HepG2 (cell line): ENCODE data around the gene CYP11A1. TPM values are rescaled to one million over a fixed set of nuclear protein-coding genes. Genes with fewer than 3 reads are reported as not detected.

ENCODE experiments used
- NONO ChIP-seq, 2 experiments: fragments of 450-650 bp in 1 of 2; sonication (generic) in 1 of 2; formaldehyde crosslinking in 1 of 2; IDR thresholded peaks in 1 of 2; conservative IDR thresholded peaks in 1 of 2; 2 replicates each; pipeline versions ENCODE4 v1.6.1 to v1.8.0; 2017 to 2022; ENCODE audit warnings: mild to moderate bottlenecking in 1 of 2, missing genetic modification reagents in 1 of 2, moderate library complexity in 1 of 2
- RXRA ChIP-seq: sonication (generic); formaldehyde crosslinking; IDR thresholded peaks from 2 replicates; pipeline ENCODE4 v1.5.1; 2020; ENCODE audit warnings: missing genetic modification reagents
- U2AF1 ChIP-seq: fragments of 200-400 bp; formaldehyde crosslinking; optimal IDR thresholded peaks from 2 replicates; pipeline ENCODE3; 2017; ENCODE audit warnings: mild to moderate bottlenecking, low read depth, low read length
- ZBTB20 ChIP-seq: sonication (generic); formaldehyde crosslinking; IDR thresholded peaks from 2 replicates; pipeline ENCODE4 v1.8.1; 2023; ENCODE audit warnings: missing genetic modification reagents, low read depth, mild to moderate bottlenecking, borderline replicate concordance
- ZFY ChIP-seq: sonication (generic); formaldehyde crosslinking; IDR thresholded peaks from 2 replicates; pipeline ENCODE4 v1.4.0; 2020; ENCODE audit warnings: missing genetic modification reagents
- ZNF441 ChIP-seq: sonication (generic); formaldehyde crosslinking; IDR thresholded peaks from 2 replicates; pipeline ENCODE4 v1.7.0; 2021; ENCODE audit warnings: missing genetic modification reagents, borderline replicate concordance
- ZNF530 ChIP-seq: sonication (generic); formaldehyde crosslinking; IDR thresholded peaks from 2 replicates; pipeline ENCODE4 v1.5.0; 2020; ENCODE audit warnings: low read depth, mild to moderate bottlenecking, missing genetic modification reagents
- ZNF563 ChIP-seq: sonication (generic); formaldehyde crosslinking; IDR thresholded peaks from 2 replicates; pipeline ENCODE4 v1.8.0; 2022; ENCODE audit warnings: mild to moderate bottlenecking, moderate library complexity, missing genetic modification reagents
- ZNF616 ChIP-seq: sonication (generic); formaldehyde crosslinking; IDR thresholded peaks from 2 replicates; pipeline ENCODE4 v1.5.0; 2020; ENCODE audit warnings: low read depth, mild to moderate bottlenecking, missing genetic modification reagents
- ZNF652 ChIP-seq: IDR thresholded peaks from 2 replicates; pipeline ENCODE4 v1.6.1; 2016; ENCODE audit warnings: low read depth, borderline replicate concordance
- ZNF878 ChIP-seq: sonication (generic); formaldehyde crosslinking; IDR thresholded peaks from 2 replicates; pipeline ENCODE4 v1.8.1; 2023; ENCODE audit warnings: mild to moderate bottlenecking, missing genetic modification reagents, moderate library complexity
- ZNF879 ChIP-seq: sonication (generic); formaldehyde crosslinking; IDR thresholded peaks from 2 replicates; pipeline ENCODE4 v1.8.1; 2023; ENCODE audit warnings: missing genetic modification reagents
- polyA plus RNA-seq, 8 experiments: library from polyadenylated mRNA; depleted of rRNA in 3 of 8; stranded (reverse) in 7 of 8; unstranded in 1 of 8; fragments of >200 nt; fragmentation: Illumina TruSeq in 4 of 8; extraction: Trizol in 4 of 8; gene quantifications; 2 replicates each; pipeline versions ENCODE4 v1.2.1 to v1.2.3, GENCODE V29; 2011 to 2016; ENCODE audit warnings: low read depth in 4 of 8, missing spikeins in 1 of 8, mixed read lengths in 1 of 8; ENCODE audit not compliant: insufficient read depth in 1 of 8
- total RNA-seq, 5 experiments: library from RNA; depleted of rRNA; stranded (reverse); fragments of >200 nt; fragmentation: Illumina TruSeq; extraction: Trizol; gene quantifications; 2 replicates each; pipeline ENCODE4 v1.2.3, GENCODE V29; 2016; ENCODE audit warnings: low read depth in 1 of 5
- TF ChIP-seq, protein P1 (sequence below), 2 experiments: fragments of 450-650 bp in 1 of 2; sonication (generic) in 1 of 2; formaldehyde crosslinking in 1 of 2; IDR thresholded peaks; 2 replicates each; pipeline versions ENCODE4 v1.6.1 to v1.8.0; 2016 to 2022; ENCODE audit warnings: antibody characterized with exemption in 1 of 2, mild to moderate bottlenecking in 1 of 2, missing genetic modification reagents in 1 of 2
- TF ChIP-seq, protein P2 (sequence below), 2 experiments: IDR thresholded peaks; 2 replicates each; pipeline ENCODE4 v1.6.1; 2011 to 2012; ENCODE audit warnings: low read length in 2 of 2, borderline replicate concordance in 1 of 2, low read depth in 1 of 2, mild to moderate bottlenecking in 1 of 2, moderate library complexity in 1 of 2
- TF ChIP-seq, protein P3 (sequence below): IDR thresholded peaks from 2 replicates; pipeline ENCODE4 v1.6.1; 2016; ENCODE audit warnings: low read depth, borderline replicate concordance

CYP11A1 gene
- total and polyA plus RNA-seq, 2 of the 13 experiments (the other 11 are each of a cell fraction or from before 2014, with no cell fraction given) = 0.66 to 0.92 TPM

DNA sequence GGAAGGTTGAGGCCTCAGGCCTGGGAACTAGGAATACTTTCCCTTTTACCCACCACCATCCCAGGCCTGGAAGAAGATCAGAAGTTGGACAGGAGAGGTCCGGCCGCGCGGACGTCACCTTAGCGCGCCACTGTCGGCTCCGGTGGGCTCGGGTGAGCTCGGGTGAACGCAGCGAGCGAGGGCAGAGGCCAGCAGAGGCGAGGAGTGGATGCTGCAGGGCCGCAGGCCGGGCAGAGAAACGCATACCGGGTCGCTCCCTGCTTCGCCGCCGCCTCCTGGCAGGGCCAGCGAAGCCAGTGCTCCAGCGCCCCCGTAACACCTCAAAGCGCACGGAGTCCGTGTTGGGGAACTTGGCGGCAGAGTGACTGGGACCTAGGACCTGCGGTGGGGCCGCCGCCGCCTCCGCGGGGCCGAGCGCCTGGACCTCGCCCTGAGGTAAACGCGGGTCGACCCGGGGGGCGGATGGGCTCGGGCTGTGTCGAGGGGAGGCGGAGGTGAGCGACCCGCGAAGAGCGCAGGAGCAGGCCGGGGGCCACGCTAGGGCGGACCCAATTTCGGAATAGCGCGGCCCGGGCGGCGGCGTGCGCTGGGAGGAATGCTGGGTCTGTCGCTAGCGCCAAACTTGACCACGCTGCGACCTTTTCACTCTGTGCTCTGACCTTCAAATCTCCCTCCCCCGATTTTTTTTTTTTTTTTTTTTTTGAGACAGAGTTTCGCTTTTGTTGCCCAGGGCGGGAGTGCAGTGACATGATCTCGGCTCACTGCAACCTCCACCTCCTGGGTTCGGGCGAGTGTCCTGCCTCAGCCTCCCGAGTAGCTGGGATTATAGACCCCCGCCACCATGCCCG lies 1.6 kb downstream of the CYP11A1 start (continued):
- TF ChIP-seq ZBTB20 (CRISPR knock-in tag) = no peak
- TF ChIP-seq U2AF1 = no peak
- TF ChIP-seq ZNF563 = 0 out of 2 replicates have a peak, but pooled peaks have one; percentile 49
- no peak for TF ChIP-seq ZNF878 (CRISPR knock-in tag)
- TF ChIP-seq, protein P1, sequence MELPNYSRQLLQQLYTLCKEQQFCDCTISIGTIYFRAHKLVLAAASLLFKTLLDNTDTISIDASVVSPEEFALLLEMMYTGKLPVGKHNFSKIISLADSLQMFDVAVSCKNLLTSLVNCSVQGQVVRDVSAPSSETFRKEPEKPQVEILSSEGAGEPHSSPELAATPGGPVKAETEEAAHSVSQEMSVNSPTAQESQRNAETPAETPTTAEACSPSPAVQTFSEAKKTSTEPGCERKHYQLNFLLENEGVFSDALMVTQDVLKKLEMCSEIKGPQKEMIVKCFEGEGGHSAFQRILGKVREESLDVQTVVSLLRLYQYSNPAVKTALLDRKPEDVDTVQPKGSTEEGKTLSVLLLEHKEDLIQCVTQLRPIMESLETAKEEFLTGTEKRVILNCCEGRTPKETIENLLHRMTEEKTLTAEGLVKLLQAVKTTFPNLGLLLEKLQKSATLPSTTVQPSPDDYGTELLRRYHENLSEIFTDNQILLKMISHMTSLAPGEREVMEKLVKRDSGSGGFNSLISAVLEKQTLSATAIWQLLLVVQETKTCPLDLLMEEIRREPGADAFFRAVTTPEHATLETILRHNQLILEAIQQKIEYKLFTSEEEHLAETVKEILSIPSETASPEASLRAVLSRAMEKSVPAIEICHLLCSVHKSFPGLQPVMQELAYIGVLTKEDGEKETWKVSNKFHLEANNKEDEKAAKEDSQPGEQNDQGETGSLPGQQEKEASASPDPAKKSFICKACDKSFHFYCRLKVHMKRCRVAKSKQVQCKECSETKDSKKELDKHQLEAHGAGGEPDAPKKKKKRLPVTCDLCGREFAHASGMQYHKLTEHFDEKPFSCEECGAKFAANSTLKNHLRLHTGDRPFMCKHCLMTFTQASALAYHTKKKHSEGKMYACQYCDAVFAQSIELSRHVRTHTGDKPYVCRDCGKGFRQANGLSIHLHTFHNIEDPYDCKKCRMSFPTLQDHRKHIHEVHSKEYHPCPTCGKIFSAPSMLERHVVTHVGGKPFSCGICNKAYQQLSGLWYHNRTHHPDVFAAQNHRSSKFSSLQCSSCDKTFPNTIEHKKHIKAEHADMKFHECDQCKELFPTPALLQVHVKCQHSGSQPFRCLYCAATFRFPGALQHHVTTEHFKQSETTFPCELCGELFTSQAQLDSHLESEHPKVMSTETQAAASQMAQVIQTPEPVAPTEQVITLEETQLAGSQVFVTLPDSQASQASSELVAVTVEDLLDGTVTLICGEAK (IDR thresholded peaks at IDR 0.05) = no peak
- TF ChIP-seq, protein P1 (CRISPR knock-in tag; IDR thresholded peaks at IDR 0.05) = no peak
- no peak for TF ChIP-seq ZNF530
- TF ChIP-seq, protein P2, sequence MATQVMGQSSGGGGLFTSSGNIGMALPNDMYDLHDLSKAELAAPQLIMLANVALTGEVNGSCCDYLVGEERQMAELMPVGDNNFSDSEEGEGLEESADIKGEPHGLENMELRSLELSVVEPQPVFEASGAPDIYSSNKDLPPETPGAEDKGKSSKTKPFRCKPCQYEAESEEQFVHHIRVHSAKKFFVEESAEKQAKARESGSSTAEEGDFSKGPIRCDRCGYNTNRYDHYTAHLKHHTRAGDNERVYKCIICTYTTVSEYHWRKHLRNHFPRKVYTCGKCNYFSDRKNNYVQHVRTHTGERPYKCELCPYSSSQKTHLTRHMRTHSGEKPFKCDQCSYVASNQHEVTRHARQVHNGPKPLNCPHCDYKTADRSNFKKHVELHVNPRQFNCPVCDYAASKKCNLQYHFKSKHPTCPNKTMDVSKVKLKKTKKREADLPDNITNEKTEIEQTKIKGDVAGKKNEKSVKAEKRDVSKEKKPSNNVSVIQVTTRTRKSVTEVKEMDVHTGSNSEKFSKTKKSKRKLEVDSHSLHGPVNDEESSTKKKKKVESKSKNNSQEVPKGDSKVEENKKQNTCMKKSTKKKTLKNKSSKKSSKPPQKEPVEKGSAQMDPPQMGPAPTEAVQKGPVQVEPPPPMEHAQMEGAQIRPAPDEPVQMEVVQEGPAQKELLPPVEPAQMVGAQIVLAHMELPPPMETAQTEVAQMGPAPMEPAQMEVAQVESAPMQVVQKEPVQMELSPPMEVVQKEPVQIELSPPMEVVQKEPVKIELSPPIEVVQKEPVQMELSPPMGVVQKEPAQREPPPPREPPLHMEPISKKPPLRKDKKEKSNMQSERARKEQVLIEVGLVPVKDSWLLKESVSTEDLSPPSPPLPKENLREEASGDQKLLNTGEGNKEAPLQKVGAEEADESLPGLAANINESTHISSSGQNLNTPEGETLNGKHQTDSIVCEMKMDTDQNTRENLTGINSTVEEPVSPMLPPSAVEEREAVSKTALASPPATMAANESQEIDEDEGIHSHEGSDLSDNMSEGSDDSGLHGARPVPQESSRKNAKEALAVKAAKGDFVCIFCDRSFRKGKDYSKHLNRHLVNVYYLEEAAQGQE (IDR thresholded peaks at IDR 0.05; ENCODE audit: borderline replicate concordance in 1 of 2, low read depth in 1 of 2, low read length in 2 of 2) = no peak
- TF ChIP-seq NONO (IDR thresholded peaks at IDR 0.05) = no peak
- TF ChIP-seq NONO (CRISPR knock-in tag; conservative IDR thresholded peaks at IDR 0.05) = peak; percentile 48; the same call in 1 of the 2 replicates
- no peak for TF ChIP-seq ZNF652 (CRISPR knock-in tag)
- TF ChIP-seq, protein P3, sequence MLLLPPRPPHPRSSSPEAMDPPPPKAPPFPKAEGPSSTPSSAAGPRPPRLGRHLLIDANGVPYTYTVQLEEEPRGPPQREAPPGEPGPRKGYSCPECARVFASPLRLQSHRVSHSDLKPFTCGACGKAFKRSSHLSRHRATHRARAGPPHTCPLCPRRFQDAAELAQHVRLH (CRISPR knock-in tag) = no peak
- no peak; the same call in 1 of the 2 replicates for TF ChIP-seq ZNF879 (CRISPR knock-in tag)
- TF ChIP-seq RXRA (CRISPR knock-in tag) = peak; percentile 74
- no peak for TF ChIP-seq ZNF441
- TF ChIP-seq ZFY = peak; percentile 90
- 0 out of 2 replicates have a peak, but pooled peaks have one; percentile 39 for TF ChIP-seq ZNF616 (CRISPR knock-in tag)
